ENCODE measurements around the gene SOST. TPM values are rescaled to one million over a fixed set of nuclear protein-coding genes. Genes with fewer than 3 reads are reported as not detected.

SOST gene
- total RNA-seq, 1 donor from 2014 or later, result not detected

DNA sequence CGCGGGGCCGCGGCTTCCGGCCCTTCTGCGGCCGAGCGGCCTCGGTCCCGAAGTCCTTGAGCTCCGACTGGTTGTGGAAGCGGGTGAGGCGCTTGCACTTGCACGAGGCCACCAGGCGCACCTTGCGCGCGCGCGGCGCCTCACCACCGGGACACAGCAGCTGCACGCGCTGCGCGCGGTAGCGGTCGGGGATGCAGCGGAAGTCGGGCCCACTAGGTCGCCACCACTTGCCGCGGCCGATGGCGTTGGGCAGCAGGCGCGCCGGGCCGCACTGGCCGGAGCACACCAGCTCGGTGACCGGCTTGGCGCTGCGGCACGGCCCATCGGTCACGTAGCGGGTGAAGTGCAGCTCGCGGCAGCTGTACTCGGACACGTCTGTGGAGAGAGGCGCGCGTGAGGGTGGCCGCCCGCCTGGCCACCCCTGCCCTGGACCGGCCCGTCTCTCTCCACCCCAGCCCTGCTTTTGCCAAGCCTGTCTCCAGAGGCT, 3.2 kb downstream of the SOST start:
- Mint-ChIP-seq H3K4me3 (ENCODE audit: low read depth) (no peak overlapping the region), H3K27ac (no peak overlapping the region), H3K36me3 (ENCODE audit: low read depth) (no peaks in the 10 kb centered on the region), H3K27me3 (ENCODE audit: low read depth) (peaks cover 43% of the 10 kb centered on the region), H3K4me1 (ENCODE audit: low read depth) (peaks cover 11% of the 10 kb centered on the region), H3K9me3 (no peaks in the 10 kb centered on the region)
- peak; percentile 18 for DNase-seq (ENCODE audit: low spot score)
- intact Hi-C loops (cut with micrococcal nuclease), result no loop called here

DNA sequence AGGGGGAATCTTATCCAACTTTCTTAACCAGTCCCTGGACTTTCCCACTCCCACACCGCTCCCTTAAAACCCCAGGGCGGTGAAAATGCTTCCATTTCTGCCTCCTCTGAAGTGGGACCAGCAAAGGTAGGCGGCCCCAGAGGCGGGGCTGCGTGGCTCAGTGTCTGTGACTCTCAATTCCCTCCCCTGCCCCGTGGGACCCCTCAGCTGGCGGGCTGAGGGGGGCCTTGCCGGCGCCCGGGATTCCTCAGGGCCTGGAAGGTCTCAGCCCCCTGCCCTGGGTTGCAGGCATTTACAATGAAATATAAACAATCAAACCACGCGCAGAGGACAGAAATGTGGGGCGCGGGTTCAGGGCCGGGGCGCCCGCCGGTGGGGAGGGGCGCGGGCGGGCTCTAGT, 3.6 kb downstream of the SOST start:
- H3K27me3 Mint-ChIP-seq (ENCODE audit: low read depth), result peaks cover 46% of the 10 kb centered on the region
- H3K4me1 Mint-ChIP-seq (ENCODE audit: low read depth), result peaks cover 13% of the 10 kb centered on the region
- no peak overlapping the region for H3K27ac Mint-ChIP-seq
- intact Hi-C loops (cut with micrococcal nuclease), result no loop called here
- H3K36me3 Mint-ChIP-seq (ENCODE audit: low read depth), result no peaks in the 10 kb centered on the region
- H3K9me3 Mint-ChIP-seq, result no peaks in the 10 kb centered on the region
- DNase-seq (ENCODE audit: low spot score), result no peak
- no peak overlapping the region for H3K4me3 Mint-ChIP-seq (ENCODE audit: low read depth)

DNA sequence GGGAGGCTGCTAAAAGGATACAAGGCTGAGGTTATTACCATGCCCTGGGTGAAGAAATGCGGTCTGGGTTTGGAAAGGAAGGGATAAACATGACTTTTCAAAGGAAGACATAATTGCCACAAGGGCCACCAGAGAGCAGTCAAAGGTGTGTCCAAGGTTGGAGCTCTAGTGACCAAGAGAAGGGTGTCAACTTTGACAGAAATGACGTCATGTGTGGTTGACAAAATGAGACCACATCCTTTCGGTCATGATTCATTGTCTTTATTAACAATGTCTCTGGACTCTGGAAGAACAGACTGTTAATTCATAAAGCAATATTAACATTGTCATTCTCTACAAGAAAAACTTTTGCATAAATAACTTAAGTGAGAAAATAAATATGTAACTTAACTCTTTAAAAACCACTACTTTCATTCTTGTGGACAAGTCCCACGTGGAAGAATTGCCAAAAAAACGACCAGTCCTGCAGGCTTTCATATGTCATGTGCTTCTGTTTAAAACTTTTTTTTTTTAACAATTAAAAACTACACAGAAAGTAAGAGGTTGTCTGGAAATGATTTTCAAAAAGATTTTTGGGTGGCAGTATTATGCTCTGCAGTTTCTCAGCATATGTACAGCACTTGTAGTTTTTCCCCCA, 5.0 kb downstream of the SOST start:
- no peak for DNase-seq (ENCODE audit: low spot score)
- intact Hi-C loops (cut with micrococcal nuclease), result no loop called here
- no peak overlapping the region for H3K4me3 Mint-ChIP-seq (ENCODE audit: low read depth)
- H3K27ac Mint-ChIP-seq, result no peak overlapping the region
- no peaks in the 10 kb centered on the region for H3K9me3 Mint-ChIP-seq
- H3K27me3 Mint-ChIP-seq (ENCODE audit: low read depth), result peaks cover 44% of the 10 kb centered on the region
- no peaks in the 10 kb centered on the region for H3K36me3 Mint-ChIP-seq (ENCODE audit: low read depth)
- peaks cover 18% of the 10 kb centered on the region for H3K4me1 Mint-ChIP-seq (ENCODE audit: low read depth)

DNA sequence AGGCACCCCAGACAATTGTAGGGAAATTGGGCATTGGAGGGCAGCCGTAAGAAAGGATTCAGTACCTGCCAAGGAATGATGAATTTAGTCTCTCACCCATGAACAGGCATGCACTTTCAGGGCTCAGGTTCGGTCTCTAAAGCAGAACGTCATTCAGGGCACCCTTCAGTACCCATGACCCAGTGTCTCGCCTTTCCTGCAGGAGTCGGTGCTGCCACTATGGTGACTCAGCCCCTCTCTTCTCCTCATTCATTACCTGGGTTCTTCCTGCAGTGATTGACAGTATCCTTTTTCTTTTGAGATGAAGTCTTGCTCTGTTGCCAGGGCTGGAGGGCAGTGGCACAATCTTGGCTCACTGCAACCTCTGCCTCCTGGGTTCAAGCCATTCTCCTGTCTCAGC, 8.4 kb downstream of the SOST start:
- intact Hi-C loops (cut with micrococcal nuclease), result no loop called here
- peaks cover 18% of the 10 kb centered on the region for H3K4me1 Mint-ChIP-seq (ENCODE audit: low read depth)
- no peak overlapping the region for H3K4me3 Mint-ChIP-seq (ENCODE audit: low read depth)
- H3K9me3 Mint-ChIP-seq, result no peaks in the 10 kb centered on the region
- H3K27me3 Mint-ChIP-seq (ENCODE audit: low read depth), result peaks cover 47% of the 10 kb centered on the region
- H3K36me3 Mint-ChIP-seq (ENCODE audit: low read depth), result no peaks in the 10 kb centered on the region
- no peak overlapping the region for H3K27ac Mint-ChIP-seq
- no peak for DNase-seq (ENCODE audit: low spot score)

DNA sequence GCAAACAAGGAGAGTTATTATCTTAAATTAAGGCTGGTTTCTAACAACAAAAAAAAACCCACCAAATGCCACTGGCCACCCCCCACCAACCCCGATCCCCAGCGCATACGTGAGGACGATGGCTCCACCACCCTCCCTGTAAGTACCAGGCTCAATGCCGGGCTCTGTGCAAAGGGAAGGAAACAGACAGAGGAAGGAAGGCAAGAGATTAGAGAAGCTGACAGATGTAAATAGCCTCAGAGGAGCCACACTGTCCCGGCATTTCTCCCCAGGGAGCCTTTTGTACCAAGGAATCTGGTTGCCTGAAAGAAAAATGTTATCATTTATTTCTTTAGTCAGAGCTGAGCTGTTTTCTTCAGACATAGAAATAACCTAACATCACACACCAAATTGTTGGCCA, 13.1 kb downstream of the SOST start:
- intact Hi-C loops (cut with micrococcal nuclease), result no loop called here
- H3K4me1 Mint-ChIP-seq (ENCODE audit: low read depth), result peaks cover 7% of the 10 kb centered on the region
- H3K9me3 Mint-ChIP-seq, result no peaks in the 10 kb centered on the region
- H3K27me3 Mint-ChIP-seq (ENCODE audit: low read depth), result peaks cover 44% of the 10 kb centered on the region
- H3K36me3 Mint-ChIP-seq (ENCODE audit: low read depth), result no peaks in the 10 kb centered on the region
- DNase-seq (ENCODE audit: low spot score), result no peak
- no peak overlapping the region for H3K27ac Mint-ChIP-seq
- no peak overlapping the region for H3K4me3 Mint-ChIP-seq (ENCODE audit: low read depth)

DNA sequence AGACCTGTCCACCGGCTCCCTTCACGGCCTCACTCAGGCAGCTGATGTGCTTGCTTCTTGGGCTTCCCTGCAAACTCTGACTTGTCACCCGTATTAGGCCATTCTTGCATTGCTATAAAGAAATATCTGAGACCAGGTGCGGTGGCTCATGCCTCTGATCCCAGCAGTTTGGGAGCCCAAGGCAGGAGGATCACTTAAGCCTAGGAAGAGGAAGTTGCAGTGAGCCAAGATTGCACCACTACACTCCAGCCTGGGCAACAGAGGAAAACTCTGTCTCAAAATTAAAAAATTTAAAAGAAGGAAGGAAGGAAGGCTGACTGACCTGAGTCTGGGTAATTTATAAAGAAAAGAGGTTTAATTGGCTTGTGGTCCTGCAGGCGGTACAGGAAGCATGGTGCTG, 17.0 kb downstream of the SOST start:
- Mint-ChIP-seq H3K4me1 (ENCODE audit: low read depth) (no peaks in the 10 kb centered on the region), H3K4me3 (ENCODE audit: low read depth) (no peak overlapping the region), H3K27me3 (ENCODE audit: low read depth) (peaks cover 48% of the 10 kb centered on the region), H3K9me3 (no peaks in the 10 kb centered on the region), H3K27ac (no peak overlapping the region), H3K36me3 (ENCODE audit: low read depth) (no peaks in the 10 kb centered on the region)
- intact Hi-C loops (cut with micrococcal nuclease), result no loop called here
- no peak for DNase-seq (ENCODE audit: low spot score)

DNA sequence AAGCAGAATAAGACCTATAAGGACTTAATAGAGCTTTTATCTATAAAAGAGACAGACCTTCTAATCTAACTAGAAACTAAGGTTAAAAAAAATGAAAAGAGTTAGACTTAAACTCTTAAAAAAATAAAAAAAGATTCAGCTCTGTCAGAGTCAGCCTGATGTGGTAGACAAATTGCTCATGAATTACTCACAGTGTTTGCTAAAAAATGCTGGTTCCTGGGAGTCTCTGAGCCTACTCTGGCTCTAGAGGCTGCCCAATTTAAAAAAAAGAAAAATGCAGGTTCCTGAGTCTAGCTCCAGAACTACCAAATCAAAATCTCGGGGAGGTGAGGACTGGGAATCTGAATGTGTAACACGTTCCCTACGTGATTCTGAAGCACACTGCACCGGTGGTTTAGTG, 18.1 kb downstream of the SOST start:
- Mint-ChIP-seq H3K36me3 (ENCODE audit: low read depth) (no peaks in the 10 kb centered on the region), H3K27ac (no peak overlapping the region), H3K27me3 (ENCODE audit: low read depth) (peaks cover 40% of the 10 kb centered on the region), H3K4me3 (ENCODE audit: low read depth) (no peak overlapping the region), H3K4me1 (ENCODE audit: low read depth) (no peaks in the 10 kb centered on the region), H3K9me3 (no peaks in the 10 kb centered on the region)
- intact Hi-C loops (cut with micrococcal nuclease), result no loop called here
- DNase-seq (ENCODE audit: low spot score), result no peak

DNA sequence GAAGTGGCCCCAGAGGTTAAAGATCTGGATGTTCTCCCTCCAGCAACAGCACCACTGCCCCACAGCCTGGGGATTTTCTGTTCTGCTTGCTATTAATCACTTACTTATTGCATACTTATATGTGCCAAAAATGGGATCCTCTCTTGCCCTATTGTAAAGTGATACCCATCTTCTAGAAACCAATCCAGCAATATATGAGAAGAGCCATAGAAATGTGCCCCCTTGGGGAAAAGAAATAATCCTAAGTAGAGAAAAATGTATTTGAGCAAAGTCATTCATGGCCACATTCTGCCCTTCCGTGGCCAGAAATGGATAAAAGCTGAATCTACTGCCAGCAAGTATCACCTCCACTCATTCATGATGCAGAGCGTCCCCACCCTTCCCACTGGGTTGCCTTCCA, 20.9 kb downstream of the SOST start:
- H3K9me3 Mint-ChIP-seq, result no peaks in the 10 kb centered on the region
- no peaks in the 10 kb centered on the region for H3K36me3 Mint-ChIP-seq (ENCODE audit: low read depth)
- no peak overlapping the region for H3K27ac Mint-ChIP-seq
- no peaks in the 10 kb centered on the region for H3K4me1 Mint-ChIP-seq (ENCODE audit: low read depth)
- no peak for DNase-seq (ENCODE audit: low spot score)
- no peak overlapping the region for H3K4me3 Mint-ChIP-seq (ENCODE audit: low read depth)
- intact Hi-C loops (cut with micrococcal nuclease), result no loop called here
- H3K27me3 Mint-ChIP-seq (ENCODE audit: low read depth), result peaks cover 22% of the 10 kb centered on the region

DNA sequence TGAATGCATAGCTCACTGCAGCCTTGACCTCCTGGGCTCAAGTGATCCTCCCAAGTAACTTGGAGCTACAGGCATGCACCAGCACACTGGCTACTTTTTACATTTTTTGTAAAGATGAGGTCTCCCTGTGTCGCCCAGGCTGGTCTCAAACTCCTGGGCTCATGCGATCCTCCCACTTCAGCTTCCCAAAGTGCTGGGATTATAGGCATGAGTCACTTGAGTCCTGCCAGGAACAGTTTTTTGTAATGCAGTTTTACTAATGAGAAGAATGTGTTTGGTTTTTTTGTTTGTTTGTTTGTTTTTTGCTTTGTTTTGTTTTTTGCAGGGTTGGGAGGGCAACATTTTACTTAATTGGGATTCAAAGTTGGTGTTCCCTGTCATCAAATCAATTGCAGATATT, 22.2 kb downstream of the SOST start:
- no peaks in the 10 kb centered on the region for H3K9me3 Mint-ChIP-seq
- peaks cover 17% of the 10 kb centered on the region for H3K27me3 Mint-ChIP-seq (ENCODE audit: low read depth)
- no peak for DNase-seq (ENCODE audit: low spot score)
- H3K4me1 Mint-ChIP-seq (ENCODE audit: low read depth), result no peaks in the 10 kb centered on the region
- H3K4me3 Mint-ChIP-seq (ENCODE audit: low read depth), result no peak overlapping the region
- no peak overlapping the region for H3K27ac Mint-ChIP-seq
- no peaks in the 10 kb centered on the region for H3K36me3 Mint-ChIP-seq (ENCODE audit: low read depth)
- intact Hi-C loops (cut with micrococcal nuclease), result no loop called here

DNA sequence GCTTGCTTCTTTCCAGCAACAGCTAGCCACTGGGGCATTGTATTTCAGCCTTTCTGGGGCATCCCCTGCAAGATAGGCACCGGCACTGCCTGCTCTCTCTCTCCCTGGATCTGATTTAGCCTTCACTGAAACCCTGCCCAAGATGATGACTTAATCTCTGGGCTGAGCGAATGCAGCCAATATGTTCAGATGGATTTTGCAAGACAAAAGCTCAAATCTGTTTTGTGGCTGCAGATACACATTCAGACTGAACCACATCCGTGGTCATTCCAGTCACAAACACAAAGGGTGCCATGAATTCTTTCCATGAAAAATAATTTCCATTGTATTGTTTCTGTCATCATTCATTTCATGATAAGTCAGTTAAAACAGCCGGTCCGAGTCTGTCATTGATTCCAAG, 24.2 kb downstream of the SOST start:
- H3K4me3 Mint-ChIP-seq (ENCODE audit: low read depth), result no peak overlapping the region
- no peaks in the 10 kb centered on the region for H3K36me3 Mint-ChIP-seq (ENCODE audit: low read depth)
- no peak overlapping the region for H3K27ac Mint-ChIP-seq
- H3K9me3 Mint-ChIP-seq, result no peaks in the 10 kb centered on the region
- intact Hi-C loops (cut with micrococcal nuclease), result no loop called here
- H3K4me1 Mint-ChIP-seq (ENCODE audit: low read depth), result no peaks in the 10 kb centered on the region
- DNase-seq (ENCODE audit: low spot score), result no peak
- peaks cover 18% of the 10 kb centered on the region for H3K27me3 Mint-ChIP-seq (ENCODE audit: low read depth)

DNA sequence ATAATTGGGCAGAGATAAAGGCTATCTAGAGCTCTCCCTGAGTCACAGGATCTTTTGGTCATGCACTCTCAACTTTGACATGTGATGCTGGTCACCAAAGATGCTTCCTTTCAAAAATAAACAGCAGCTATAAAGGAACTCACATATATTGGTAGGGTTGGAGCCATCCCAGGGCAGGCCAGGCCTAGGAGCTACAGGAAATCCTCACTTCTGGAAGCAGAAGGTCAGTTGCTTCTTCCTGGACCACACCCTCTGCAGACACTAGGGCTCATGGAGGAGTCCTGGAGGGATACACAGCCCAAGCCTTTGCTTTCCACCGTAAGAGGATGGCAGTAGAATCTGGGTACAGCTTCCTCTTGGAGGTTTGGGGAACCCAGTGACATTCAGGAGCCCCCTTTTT, 24.6 kb downstream of the SOST start:
- Mint-ChIP-seq H3K4me1 (ENCODE audit: low read depth) (no peaks in the 10 kb centered on the region), H3K4me3 (ENCODE audit: low read depth) (no peak overlapping the region), H3K27me3 (ENCODE audit: low read depth) (peaks cover 16% of the 10 kb centered on the region), H3K27ac (no peak overlapping the region), H3K36me3 (ENCODE audit: low read depth) (no peaks in the 10 kb centered on the region), H3K9me3 (no peaks in the 10 kb centered on the region)
- intact Hi-C loops (cut with micrococcal nuclease), result no loop called here
- DNase-seq (ENCODE audit: low spot score), result no peak

DNA sequence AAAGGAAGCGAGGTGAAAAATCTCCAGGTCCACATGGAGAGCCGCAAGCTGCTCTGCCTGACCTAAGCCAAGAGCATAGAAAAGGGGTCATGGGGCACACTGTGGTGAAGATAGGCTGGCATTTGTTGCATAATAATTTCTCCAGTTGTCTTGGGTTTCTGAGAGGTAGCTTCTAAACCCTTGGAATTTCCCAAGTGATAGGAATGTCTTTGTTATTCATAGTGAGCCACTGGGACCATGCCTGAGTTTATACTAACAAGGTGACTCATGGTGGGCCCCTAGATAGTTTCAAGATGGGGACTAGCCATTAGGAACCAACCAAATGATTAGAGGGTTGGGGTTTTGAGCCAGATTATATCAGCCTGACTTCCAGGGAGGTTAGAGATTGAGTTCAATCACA, 25.6 kb downstream of the SOST start:
- peaks cover 14% of the 10 kb centered on the region for H3K27me3 Mint-ChIP-seq (ENCODE audit: low read depth)
- intact Hi-C loops (cut with micrococcal nuclease), result no loop called here
- H3K9me3 Mint-ChIP-seq, result no peaks in the 10 kb centered on the region
- no peaks in the 10 kb centered on the region for H3K4me1 Mint-ChIP-seq (ENCODE audit: low read depth)
- H3K27ac Mint-ChIP-seq, result no peak overlapping the region
- DNase-seq (ENCODE audit: low spot score), result no peak
- no peaks in the 10 kb centered on the region for H3K36me3 Mint-ChIP-seq (ENCODE audit: low read depth)
- H3K4me3 Mint-ChIP-seq (ENCODE audit: low read depth), result no peak overlapping the region

DNA sequence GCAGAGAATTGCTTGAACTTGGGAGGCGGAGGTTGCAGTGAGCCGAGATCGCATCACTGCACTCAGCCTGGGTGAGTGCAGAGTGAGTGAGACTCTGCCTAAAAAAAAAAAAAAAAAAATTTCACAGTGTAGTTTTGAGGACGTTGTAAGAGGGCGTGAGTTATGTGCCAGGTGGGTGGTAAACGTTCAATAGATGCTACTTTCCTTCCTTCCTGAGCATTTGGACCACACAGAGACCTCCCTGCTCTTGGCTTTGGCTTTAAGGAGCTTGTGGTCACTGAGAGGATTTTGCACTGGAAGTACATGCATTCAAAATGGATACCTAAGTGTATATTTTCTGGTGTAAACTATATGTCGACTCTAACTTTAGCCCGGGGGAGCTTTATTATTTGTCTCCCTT, 30.5 kb downstream of the SOST start:
- Mint-ChIP-seq H3K9me3 (no peaks in the 10 kb centered on the region), H3K27me3 (ENCODE audit: low read depth) (peaks cover 7% of the 10 kb centered on the region), H3K4me3 (ENCODE audit: low read depth) (no peak overlapping the region), H3K4me1 (ENCODE audit: low read depth) (no peaks in the 10 kb centered on the region), H3K36me3 (ENCODE audit: low read depth) (no peaks in the 10 kb centered on the region), H3K27ac (no peak overlapping the region)
- intact Hi-C loops (cut with micrococcal nuclease), result no loop called here
- DNase-seq (ENCODE audit: low spot score), result no peak

Data from activated T-helper 2 cell treated with anti-CD3 and anti-CD28 coated beads, Interferon-gamma antibody, Interleukin-2, Interleukin-4, amounts not matched to agents 10 μg/mL and 5 μg/mL and 100 μg/mL, durations not matched to agents 14 hours and 24 hours and 36 hours (primary cell).